Measurements from ENCODE around the gene S100A4.
A peak's percentile ranks its signal among the peaks of the same experiment; 100 is the strongest.
"Not testable (repeated sequence)": the region's sequence is repeated elsewhere in the genome, so short reads cannot be mapped to it uniquely, and the experiment has no call there.

S100A4 gene

GRCh38 chr1:153545067-153546055, at the start of gene S100A4:
S100A4 (minus strand) TSS chr1:153545806; CDS start chr1:153544794, 1,012 bp downstream.
- DNase-seq: peak in 1 of 2 donors; percentile 71

- peak in 1 of 2 donors; percentile 41 for DNase-seq
Observed at GRCh38 chr1:153592748-153593147, 47.1 kb upstream of the S100A4 start.

DNA sequence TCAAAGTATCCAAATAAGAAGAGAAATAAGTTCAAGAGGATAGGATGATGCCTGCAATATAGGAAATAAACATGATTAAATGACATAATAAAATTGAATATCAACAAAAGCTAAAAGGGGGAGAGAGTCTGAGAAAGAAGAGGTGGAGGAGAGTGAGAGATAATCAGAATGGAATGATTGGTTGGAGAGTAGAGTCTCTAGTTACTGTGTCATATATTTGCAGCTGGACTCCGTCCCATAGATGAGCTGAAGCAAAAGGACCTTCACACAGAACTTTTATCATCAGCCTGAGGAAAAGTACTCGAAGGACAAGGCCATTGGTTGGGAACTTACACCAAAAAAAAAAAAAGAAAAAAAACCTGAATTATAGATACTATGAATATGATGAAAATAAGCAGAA, 42.9 kb upstream of the S100A4 start:
- DNase-seq: no peak

- not testable (repeated sequence) for DNase-seq
Observed at GRCh38 chr1:153588033-153588432, 42.4 kb upstream of the S100A4 start.

DNA sequence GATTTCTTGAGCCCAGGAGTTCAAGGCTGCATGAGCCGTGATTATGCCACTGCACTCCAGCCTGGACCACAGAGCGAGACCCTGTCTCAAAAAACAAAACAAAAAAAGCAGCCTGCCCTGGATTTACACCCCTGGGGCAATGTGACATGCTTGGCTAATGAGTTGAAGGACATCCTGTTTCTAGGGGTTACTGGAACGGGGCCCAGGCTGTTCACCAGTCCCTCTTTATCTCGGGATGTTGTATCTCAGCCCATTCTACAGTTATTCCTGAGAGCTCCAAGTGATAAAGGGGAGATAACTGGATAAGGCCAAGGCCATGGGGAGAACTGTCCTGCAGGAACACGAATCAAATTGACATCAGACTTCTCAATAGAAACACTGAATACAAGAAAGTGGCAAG, 41.7 kb upstream of the S100A4 start:
- DNase-seq: no peak

GRCh38 chr1:153586347-153586746, 40.7 kb upstream of the S100A4 start:
- no peak for DNase-seq

- DNase-seq: no peak
Observed at GRCh38 chr1:153585006-153585405, 39.4 kb upstream of the S100A4 start.

- no peak for DNase-seq
Observed at GRCh38 chr1:153583976-153584375, 38.4 kb upstream of the S100A4 start.

GRCh38 chr1:153583514-153583913, 37.9 kb upstream of the S100A4 start:
- not testable (repeated sequence) for DNase-seq

DNA sequence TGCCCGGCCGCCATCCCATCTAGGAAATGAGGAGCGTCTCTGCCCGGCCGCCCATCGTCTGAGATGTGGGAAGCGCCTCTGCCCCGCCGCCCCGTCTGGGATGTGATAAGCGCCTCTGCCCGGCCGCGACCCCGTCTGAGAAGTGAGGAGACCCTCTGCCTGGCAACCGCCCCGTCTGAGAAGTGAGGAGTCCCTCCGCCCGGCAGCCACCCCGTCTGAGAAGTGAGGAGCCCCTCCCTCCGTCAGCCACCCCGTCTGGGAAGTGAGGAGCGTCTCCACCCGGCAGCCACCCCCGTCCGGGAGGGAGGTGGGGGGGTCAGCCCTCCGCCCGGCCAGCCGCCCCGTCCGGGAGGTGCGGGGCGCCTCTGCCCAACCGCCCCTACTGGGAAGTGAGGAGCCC, 37.2 kb upstream of the S100A4 start:
- not testable (repeated sequence) for DNase-seq

DNA sequence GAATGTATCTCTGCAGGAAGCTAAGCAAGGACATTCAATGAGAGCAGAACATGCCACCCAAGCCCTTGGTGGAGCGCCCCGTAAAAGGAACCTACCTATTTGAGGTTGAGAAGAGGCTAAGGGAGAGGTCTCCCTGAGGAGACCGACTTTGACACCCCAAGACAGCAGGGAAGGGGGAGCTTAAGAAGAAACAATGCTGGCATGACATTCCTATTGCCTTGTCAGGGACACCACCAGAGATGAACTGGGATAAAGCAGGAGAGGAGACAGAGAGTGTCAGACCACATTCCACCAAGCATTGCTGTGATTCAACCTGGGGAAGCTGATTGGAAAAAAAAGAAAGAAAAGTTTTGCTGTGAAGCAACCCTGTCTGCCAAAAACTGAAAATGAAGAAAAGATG, 33.3 kb upstream of the S100A4 start:
- DNase-seq: no peak

GRCh38 chr1:153578490-153578889, 32.9 kb upstream of the S100A4 start:
- no peak for DNase-seq

- DNase-seq: no peak
Observed at GRCh38 chr1:153577624-153578051, 32.0 kb upstream of the S100A4 start.

DNA sequence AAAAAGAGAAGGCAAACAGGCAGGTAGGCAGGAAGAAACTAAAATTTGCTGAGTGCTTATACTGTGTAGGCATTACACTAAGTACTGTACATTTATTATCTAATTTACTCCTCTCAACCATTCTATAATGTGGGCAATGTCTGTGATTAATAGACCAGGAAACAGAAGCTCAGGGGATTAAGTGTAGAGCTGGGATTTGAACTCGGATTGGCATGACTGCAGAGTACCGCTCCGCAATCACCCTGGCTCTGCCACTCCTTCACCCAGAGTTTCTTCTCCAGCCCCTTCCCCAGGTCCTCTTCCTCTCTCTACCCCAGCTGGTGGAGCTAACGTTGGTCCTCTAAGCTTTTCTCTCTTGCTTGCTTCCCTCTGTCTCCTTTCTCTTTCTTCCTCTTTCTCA, 31.5 kb upstream of the S100A4 start:
- DNase-seq: no peak

DNA sequence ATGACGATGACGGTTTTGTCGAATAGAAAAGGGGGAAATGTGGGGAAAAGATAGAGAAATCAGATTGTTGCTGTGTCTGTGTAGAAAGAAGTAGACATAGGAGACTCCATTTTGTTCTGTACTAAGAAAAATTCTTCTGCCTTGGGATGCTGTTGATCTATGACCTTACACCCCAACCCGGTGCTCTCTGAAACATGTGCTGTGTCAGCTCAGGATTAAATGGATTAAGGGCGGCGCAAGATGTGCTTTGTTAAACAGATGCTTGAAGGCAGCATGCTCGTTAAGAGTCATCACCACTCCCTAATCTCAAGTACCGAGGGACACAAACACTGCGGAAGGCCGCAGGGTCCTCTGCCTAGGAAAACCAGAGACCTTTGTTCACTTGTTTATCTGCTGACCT, 29.9 kb upstream of the S100A4 start:
- DNase-seq: not testable (repeated sequence)

DNA sequence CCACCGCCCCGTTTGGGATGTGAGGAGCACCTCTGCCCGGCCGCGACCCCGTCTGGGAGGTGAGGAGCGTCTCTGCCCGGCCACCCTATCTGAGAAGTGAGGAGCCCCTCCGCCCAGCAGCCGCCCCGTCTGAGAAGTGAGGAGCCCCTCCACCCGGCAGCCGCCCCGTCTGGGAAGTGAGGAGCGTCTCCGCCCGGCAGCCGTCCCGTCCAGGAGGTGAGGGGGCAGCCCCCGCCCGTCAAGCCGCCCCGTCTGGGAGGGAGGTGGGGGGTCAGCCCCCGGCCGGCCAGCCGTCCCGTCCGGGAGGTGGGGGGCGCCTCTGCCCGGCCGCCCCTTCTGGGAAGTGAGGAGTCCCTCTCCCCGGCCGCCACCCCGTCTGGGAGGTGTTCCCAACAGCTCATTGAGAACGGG, 29.5 kb upstream of the S100A4 start:
- not testable (repeated sequence) for DNase-seq

DNA sequence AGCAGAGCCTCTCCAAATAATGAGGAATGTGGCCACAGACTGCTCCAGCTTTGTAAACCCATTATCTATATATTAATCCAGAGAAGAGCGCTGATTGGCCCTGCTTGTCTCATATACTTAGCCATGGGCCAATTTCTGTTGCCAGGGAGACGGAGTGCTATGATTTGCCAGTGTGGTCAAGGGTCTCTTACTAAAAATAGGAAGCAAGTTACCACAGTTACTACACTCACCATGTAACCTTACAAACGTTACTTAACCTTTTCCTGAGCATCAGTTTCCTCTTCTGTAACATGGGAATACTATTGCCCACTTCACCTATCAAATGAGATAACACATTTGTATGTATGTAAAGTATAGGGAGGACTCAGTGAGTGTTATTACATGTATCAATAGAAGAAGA, 27.7 kb upstream of the S100A4 start:
- no peak for DNase-seq

- DNase-seq: peak; percentile 73 to 82
Observed at GRCh38 chr1:153572569-153573015, 27.0 kb upstream of the S100A4 start.

DNA sequence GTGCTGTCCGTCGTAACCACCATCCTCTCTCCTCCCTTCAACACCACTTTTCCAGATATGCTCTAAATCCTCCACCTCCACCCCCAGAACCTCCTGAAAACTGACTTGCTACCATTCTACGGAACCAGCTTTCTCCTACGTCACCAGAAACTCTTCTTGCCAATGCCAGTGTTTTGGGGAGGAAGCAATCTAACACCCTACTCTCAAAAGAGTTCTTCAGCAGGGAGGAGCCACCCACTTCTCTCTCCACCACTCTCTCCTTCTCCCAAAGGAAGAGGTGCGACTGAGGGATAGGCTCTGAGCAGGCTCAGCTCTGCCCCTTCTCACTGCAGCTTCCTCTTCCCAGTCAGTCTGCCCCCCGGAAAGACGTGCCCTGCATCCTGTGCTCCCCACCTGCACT, 26.1 kb upstream of the S100A4 start:
- no peak for DNase-seq

DNA sequence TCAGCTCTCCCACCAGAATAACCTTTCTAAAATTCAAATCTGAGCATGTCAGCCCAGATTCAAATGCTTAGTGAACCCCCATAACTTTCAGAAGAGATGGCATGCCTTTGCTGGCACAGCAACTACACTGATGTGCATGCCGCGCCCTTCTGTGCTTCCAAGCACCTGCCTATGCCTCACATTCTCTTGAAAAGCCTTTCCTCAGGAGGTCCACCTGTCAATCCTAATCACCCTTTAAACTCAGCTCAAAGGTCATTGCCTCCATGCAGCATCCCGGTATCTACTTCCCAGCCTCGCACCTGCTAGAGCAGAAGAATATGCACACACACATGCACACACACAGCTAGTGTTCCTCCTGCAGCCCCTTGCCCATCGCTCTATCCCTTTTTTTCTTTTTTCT, 25.3 kb upstream of the S100A4 start:
- no peak for DNase-seq

GRCh38 chr1:153569465-153569864, 23.9 kb upstream of the S100A4 start:
- DNase-seq: no peak

DNA sequence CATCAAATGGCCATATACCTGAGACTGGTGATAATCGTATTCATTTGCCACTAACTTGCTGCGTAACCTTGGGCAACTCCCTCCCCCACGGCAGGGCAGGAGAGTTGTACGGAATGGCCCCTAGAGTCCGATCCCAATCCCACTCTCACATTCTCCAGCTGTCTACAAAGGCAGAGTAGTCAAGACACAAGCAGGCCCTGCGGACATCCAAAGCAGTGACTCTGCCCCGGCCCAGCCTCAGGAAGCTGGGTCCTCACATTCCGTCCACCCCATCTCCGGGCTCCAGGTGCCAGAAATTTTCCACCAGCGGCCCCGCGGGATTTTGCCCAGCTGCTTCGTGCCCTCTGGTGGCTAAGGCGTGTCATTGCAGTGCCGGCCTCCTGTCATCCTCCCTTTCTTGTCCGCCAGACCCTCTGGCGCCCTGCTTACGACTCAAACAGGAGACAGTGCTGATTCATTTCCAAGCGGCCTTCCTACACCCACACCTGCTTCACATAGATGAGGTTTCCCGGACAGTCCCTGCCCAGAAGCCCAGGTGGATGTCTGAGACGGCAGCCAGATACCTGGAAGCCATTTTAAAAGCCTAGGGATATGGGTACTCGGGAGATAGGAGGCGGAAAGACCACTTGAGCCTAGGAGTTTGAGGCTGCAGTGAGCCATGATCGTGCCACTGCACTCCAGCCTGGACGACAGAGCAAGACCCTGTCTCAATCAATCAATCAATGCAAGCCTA, 22.9 kb upstream of the S100A4 start:
- peak; percentile 70 to 73 for DNase-seq

GRCh38 chr1:153567621-153568366, 22.2 kb upstream of the S100A4 start:
- DNase-seq: no peak
